KMS-11 (cell line): Measurements from ENCODE around the gene TM9SF1.

Experiments used
- H2AFZ ChIP-seq: fragments of 200-600 bp; sonication (generic); 2 replicates; pipeline ENCODE4 v1.6.1; 2016; ENCODE audit warnings: antibody characterized with exemption, mixed run types, low read depth
- H3K27ac ChIP-seq: fragments of 200-600 bp; sonication (generic); 2 replicates; pipeline ENCODE4 v1.6.1; 2016; ENCODE audit warnings: mild to moderate bottlenecking, mixed run types
- H3K27me3 ChIP-seq: fragments of 200-600 bp; sonication (generic); 2 replicates; pipeline ENCODE4 v1.6.1; 2017; ENCODE audit warnings: mild to moderate bottlenecking, low read depth, mixed run types, moderate library complexity; ENCODE audit not compliant: insufficient read depth
- H3K36me3 ChIP-seq: fragments of 200-600 bp; sonication (generic); 2 replicates; pipeline ENCODE4 v1.6.1; 2017; ENCODE audit warnings: mild to moderate bottlenecking, mixed run types; ENCODE audit not compliant: insufficient read depth
- H3K4me1 ChIP-seq: fragments of 200-600 bp; sonication (generic); 2 replicates; pipeline ENCODE4 v1.6.1; 2016; ENCODE audit warnings: mild to moderate bottlenecking, low read depth, mixed run types; ENCODE audit not compliant: poor library complexity, severe bottlenecking
- H3K4me2 ChIP-seq: fragments of 200-600 bp; sonication (generic); 2 replicates; pipeline ENCODE4 v1.7.0; 2016; ENCODE audit warnings: mild to moderate bottlenecking, mixed run types
- H3K4me3 ChIP-seq: fragments of 200-600 bp; sonication (generic); IDR thresholded peaks from 2 replicates; pipeline ENCODE4 v1.6.1; 2017; ENCODE audit warnings: low read depth, low read length, mixed read lengths; ENCODE audit not compliant: insufficient read depth
- H3K79me2 ChIP-seq: fragments of 200-600 bp; sonication (generic); 2 replicates; pipeline ENCODE4 v1.6.1; 2016; ENCODE audit warnings: low read depth, mixed run types; ENCODE audit not compliant: insufficient read depth
- H3K9ac ChIP-seq: fragments of 200-600 bp; sonication (generic); 2 replicates; pipeline ENCODE4 v1.6.1; 2016; ENCODE audit warnings: mild to moderate bottlenecking, mixed run types
- H4K20me1 ChIP-seq: fragments of 200-600 bp; sonication (generic); 2 replicates; pipeline ENCODE4 v1.6.1; 2016; ENCODE audit warnings: mild to moderate bottlenecking, mixed run types; ENCODE audit not compliant: insufficient read depth
- TF ChIP-seq, protein P1 (sequence below): fragments of 200-600 bp; sonication (generic); conservative IDR thresholded peaks from 2 replicates; pipeline ENCODE4 v1.6.1; 2017; ENCODE audit warnings: low read depth, mild to moderate bottlenecking, antibody characterized with exemption, low read length, moderate library complexity, mixed read lengths

The TM9SF1 gene

DNA sequence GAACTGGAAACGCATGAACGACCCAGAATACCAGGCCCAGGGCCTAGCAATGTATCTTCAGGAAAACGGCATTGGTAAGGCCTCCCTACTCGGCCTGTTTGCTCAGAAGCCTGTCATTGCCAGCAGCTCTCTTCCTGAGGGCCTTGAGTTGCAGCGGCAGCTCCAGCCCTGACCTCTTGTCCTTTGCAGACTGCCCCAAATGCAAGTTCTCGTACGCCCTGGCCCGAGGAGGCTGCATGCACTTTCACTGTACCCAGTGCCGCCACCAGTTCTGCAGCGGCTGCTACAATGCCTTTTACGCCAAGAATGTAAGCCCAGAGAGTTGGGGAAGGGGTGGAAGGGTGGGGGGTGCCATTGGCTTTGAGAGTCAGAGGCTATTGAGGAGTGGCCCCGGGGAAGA lies 37.9 kb downstream of the TM9SF1 start:
- TF ChIP-seq, protein P1, sequence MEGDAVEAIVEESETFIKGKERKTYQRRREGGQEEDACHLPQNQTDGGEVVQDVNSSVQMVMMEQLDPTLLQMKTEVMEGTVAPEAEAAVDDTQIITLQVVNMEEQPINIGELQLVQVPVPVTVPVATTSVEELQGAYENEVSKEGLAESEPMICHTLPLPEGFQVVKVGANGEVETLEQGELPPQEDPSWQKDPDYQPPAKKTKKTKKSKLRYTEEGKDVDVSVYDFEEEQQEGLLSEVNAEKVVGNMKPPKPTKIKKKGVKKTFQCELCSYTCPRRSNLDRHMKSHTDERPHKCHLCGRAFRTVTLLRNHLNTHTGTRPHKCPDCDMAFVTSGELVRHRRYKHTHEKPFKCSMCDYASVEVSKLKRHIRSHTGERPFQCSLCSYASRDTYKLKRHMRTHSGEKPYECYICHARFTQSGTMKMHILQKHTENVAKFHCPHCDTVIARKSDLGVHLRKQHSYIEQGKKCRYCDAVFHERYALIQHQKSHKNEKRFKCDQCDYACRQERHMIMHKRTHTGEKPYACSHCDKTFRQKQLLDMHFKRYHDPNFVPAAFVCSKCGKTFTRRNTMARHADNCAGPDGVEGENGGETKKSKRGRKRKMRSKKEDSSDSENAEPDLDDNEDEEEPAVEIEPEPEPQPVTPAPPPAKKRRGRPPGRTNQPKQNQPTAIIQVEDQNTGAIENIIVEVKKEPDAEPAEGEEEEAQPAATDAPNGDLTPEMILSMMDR = no peak
- Histone ChIP-seq H3K27me3 (no peaks in the 10 kb centered on the region), H2AFZ (no peak overlapping the region), H3K36me3 (no peaks in the 10 kb centered on the region), H3K4me3 (no peak overlapping the region), H3K79me2 (no peaks in the 10 kb centered on the region), H3K27ac (no peak overlapping the region), H3K4me1 (peaks cover 14% of the 10 kb centered on the region), H3K4me2 (no peak overlapping the region), H4K20me1 (no peaks in the 10 kb centered on the region), H3K9ac (no peak overlapping the region)

DNA sequence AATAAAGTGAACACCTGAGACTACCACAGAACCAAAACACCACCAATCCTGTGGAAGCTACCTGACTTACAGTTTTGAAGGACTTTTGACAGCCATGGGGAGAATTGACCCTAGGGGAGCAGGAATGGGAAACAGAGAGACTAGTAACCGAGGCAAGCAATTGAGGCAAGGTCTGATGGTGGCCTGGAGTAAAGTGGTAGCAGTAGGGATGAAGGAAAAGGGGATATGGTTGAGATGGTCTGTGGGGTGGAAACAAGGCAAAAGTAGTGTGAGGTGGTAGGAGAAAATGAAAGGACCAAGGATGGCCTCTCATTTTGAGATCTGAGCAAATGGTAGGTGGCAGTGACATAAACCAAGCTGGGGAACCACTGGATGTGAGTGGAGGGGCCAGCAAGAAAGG lies 38.4 kb downstream of the TM9SF1 start:
- TF ChIP-seq, protein P1 = no peak
- H3K9ac ChIP-seq = no peak overlapping the region
- no peak overlapping the region for H2AFZ ChIP-seq
- H3K79me2 ChIP-seq = no peaks in the 10 kb centered on the region
- H3K4me2 ChIP-seq = no peak overlapping the region
- H3K36me3 ChIP-seq = no peaks in the 10 kb centered on the region
- H3K27me3 ChIP-seq = no peaks in the 10 kb centered on the region
- no peaks in the 10 kb centered on the region for H4K20me1 ChIP-seq
- no peak overlapping the region for H3K27ac ChIP-seq
- peaks cover 11% of the 10 kb centered on the region for H3K4me1 ChIP-seq
- H3K4me3 ChIP-seq = no peak overlapping the region

DNA sequence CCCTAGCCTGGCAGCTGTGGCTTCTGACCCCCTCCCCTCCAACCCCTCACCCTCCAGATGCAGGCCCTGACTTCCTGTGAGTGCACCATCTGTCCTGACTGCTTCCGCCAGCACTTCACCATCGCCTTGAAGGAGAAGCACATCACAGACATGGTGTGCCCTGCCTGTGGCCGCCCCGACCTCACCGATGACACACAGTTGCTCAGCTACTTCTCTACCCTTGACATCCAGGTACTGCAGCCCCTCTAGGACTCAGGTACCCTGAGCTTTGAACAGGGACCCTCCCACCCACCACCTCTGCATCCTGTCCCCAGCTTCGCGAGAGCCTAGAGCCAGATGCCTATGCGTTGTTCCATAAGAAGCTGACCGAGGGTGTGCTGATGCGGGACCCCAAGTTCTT lies 40.1 kb downstream of the TM9SF1 start:
- Histone ChIP-seq H4K20me1 (no peaks in the 10 kb centered on the region), H2AFZ (no peak overlapping the region), H3K9ac (no peak overlapping the region), H3K36me3 (no peaks in the 10 kb centered on the region), H3K79me2 (no peaks in the 10 kb centered on the region), H3K4me1 (no peaks in the 10 kb centered on the region), H3K27me3 (no peaks in the 10 kb centered on the region), H3K27ac (no peak overlapping the region), H3K4me2 (no peak overlapping the region), H3K4me3 (no peak overlapping the region)
- TF ChIP-seq, protein P1 = no peak

DNA sequence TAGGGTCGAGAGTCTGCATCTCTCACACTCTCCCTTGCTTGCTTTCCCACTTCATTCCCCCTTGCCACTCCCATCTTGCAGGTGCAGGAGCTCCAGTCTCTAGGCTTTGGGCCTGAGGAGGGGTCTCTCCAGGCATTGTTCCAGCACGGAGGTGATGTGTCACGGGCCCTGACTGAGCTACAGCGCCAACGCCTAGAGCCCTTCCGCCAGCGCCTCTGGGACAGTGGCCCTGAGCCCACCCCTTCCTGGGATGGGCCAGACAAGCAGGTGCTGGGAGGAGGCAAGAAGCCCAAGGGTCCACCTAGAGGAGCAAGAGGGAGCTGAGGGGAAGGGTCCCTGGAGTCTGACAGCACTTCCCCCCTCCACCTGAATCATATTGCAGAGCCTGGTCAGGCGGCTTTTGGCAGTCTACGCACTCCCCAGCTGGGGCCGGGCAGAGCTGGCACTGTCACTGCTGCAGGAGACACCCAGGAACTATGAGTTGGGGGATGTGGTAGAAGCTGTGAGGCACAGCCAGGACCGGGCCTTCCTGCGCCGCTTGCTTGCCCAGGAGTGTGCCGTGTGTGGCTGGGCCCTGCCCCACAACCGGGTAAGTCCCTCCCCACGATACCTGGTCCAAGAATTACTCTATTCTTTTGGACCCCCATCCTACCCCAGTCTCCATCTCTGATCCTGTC lies 43.7 kb downstream of the TM9SF1 start:
- H3K9ac ChIP-seq = no peak overlapping the region
- no peaks in the 10 kb centered on the region for H4K20me1 ChIP-seq
- no peak overlapping the region for H3K4me3 ChIP-seq
- no peaks in the 10 kb centered on the region for H3K27me3 ChIP-seq
- H2AFZ ChIP-seq = no peak overlapping the region
- H3K79me2 ChIP-seq = peaks cover 4% of the 10 kb centered on the region; the same call in 1 of the 2 replicates
- TF ChIP-seq, protein P1 = no peak
- no peak overlapping the region for H3K4me2 ChIP-seq
- no peaks in the 10 kb centered on the region for H3K36me3 ChIP-seq
- H3K27ac ChIP-seq = no peak overlapping the region
- H3K4me1 ChIP-seq = no peaks in the 10 kb centered on the region
